CD14-positive monocyte (primary cell): ENCODE data around the gene ANP32A. TPM values are rescaled to one million over a fixed set of nuclear protein-coding genes. Genes with fewer than 3 reads are reported as not detected.
"Not testable (repeated sequence)": the region's sequence is repeated elsewhere in the genome, so short reads cannot be mapped to it uniquely, and the experiment has no call there.

Experiments
- DNase-seq, 3 donors: peaks; one replicate each; pipeline ENCODE4 v3.0.0-alpha.2; 2011 to 2022
- H2AFZ ChIP-seq: 2 replicates; pipeline ENCODE4 v1.6.0; 2012; ENCODE audit warnings: mild to moderate bottlenecking, low read depth, low read length, inconsistent platforms; ENCODE audit not compliant: insufficient read depth, poor library complexity, severe bottlenecking
- H3K27ac ChIP-seq, 2 donors: 1 replicate in 1 of 2; 2 replicates in 1 of 2; pipeline ENCODE4 v1.5.1; 2012 to 2013; ENCODE audit warnings: low read length in 2 of 2, control low read depth in 1 of 2, inconsistent platforms in 1 of 2, low read depth in 1 of 2, mild to moderate bottlenecking in 1 of 2
- H3K27me3 ChIP-seq, 2 donors: one replicate each; pipeline versions ENCODE4 v1.6.0 to v1.6.1; 2011 to 2013; ENCODE audit warnings: low read length in 2 of 2; ENCODE audit not compliant: control insufficient read depth in 2 of 2, insufficient read depth in 2 of 2
- H3K36me3 ChIP-seq, 2 donors: replicated peaks in 1 of 2; 1 replicate in 1 of 2; 2 replicates in 1 of 2; pipeline versions ENCODE4 v1.5.1 to v1.6.1; 2012 to 2013; ENCODE audit warnings: low read length in 2 of 2, control low read depth in 1 of 2, inconsistent platforms in 1 of 2, mild to moderate bottlenecking in 1 of 2; ENCODE audit not compliant: insufficient read depth in 2 of 2, control insufficient read depth in 1 of 2
- H3K4me1 ChIP-seq, 2 donors: 1 replicate in 1 of 2; 2 replicates in 1 of 2; pipeline versions ENCODE4 v1.5.1 to v1.6.1; 2012 to 2013; ENCODE audit warnings: low read length in 2 of 2, control low read depth in 1 of 2, inconsistent platforms in 1 of 2, mild to moderate bottlenecking in 1 of 2, moderate library complexity in 1 of 2; ENCODE audit not compliant: insufficient read depth in 2 of 2, control insufficient read depth in 1 of 2
- H3K4me2 ChIP-seq: replicated peaks from 2 replicates; pipeline ENCODE3; 2012; ENCODE audit warnings: low read length, moderate library complexity, mild to moderate bottlenecking; ENCODE audit not compliant: poor library complexity, severe bottlenecking; ENCODE audit errors: extremely low read depth
- H3K4me3 ChIP-seq, 3 experiments: fragments of 200-600 bp in 1 of 3; sonication (generic) in 1 of 3; replicated peaks in 1 of 3; 1 replicate in 2 of 3; 2 replicates in 1 of 3; pipeline ENCODE4 v1.5.1; 2011 to 2013; ENCODE audit warnings: low read length in 3 of 3, mild to moderate bottlenecking in 3 of 3, control low read depth in 2 of 3, low read depth in 2 of 3, inconsistent platforms in 1 of 3, moderate library complexity in 1 of 3
- H3K79me2 ChIP-seq: 2 replicates; pipeline ENCODE4 v1.6.0; 2012; ENCODE audit warnings: mild to moderate bottlenecking, control low read depth, inconsistent platforms, low read length, moderate library complexity; ENCODE audit not compliant: insufficient read depth
- H3K9ac ChIP-seq: 2 replicates; pipeline ENCODE4 v1.6.0; 2017; ENCODE audit warnings: low read length, mild to moderate bottlenecking; ENCODE audit not compliant: insufficient read depth, poor library complexity, severe bottlenecking
- H3K9me3 ChIP-seq, 2 donors: replicated peaks in 1 of 2; 1 replicate in 1 of 2; 2 replicates in 1 of 2; pipeline versions ENCODE4 v1.5.1 to v1.6.1; 2012 to 2013; ENCODE audit warnings: low read length in 2 of 2, control low read depth in 1 of 2; ENCODE audit not compliant: control insufficient read depth in 1 of 2, insufficient read depth in 1 of 2
- H4K20me1 ChIP-seq: 2 replicates; pipeline ENCODE4 v1.6.0; 2012; ENCODE audit warnings: mild to moderate bottlenecking, low read length, control low read depth, moderate library complexity; ENCODE audit not compliant: insufficient read depth
- H3K27ac Mint-ChIP-seq, 7 donors: one replicate each; pipeline ENCODE4 v1.8.0; 2020; ENCODE audit warnings: mild to moderate bottlenecking in 7 of 7, mixed read lengths in 7 of 7, moderate library complexity in 6 of 7, inconsistent platforms in 2 of 7
- H3K27me3 Mint-ChIP-seq, 3 donors: one replicate each; pipeline ENCODE4 v1.8.0; 2021 to 2022; ENCODE audit warnings: low read depth in 3 of 3, mild to moderate bottlenecking in 3 of 3, mixed read lengths in 3 of 3, moderate library complexity in 3 of 3, inconsistent platforms in 1 of 3
- H3K36me3 Mint-ChIP-seq, 2 donors: one replicate each; pipeline ENCODE4 v1.8.0; 2020; ENCODE audit warnings: mixed read lengths in 2 of 2, inconsistent platforms in 1 of 2, mild to moderate bottlenecking in 1 of 2
- H3K4me1 Mint-ChIP-seq: one replicate; pipeline ENCODE4 v1.8.0; 2020; ENCODE audit warnings: mild to moderate bottlenecking, mixed read lengths
- H3K4me3 Mint-ChIP-seq, 2 donors: one replicate each; pipeline ENCODE4 v1.8.0; 2020; ENCODE audit warnings: mild to moderate bottlenecking in 2 of 2, mixed read lengths in 2 of 2, moderate library complexity in 1 of 2
- H3K9me3 Mint-ChIP-seq, 7 donors: one replicate each; pipeline ENCODE4 v1.8.0; 2020 to 2022; ENCODE audit warnings: mixed read lengths in 7 of 7, mild to moderate bottlenecking in 6 of 7, moderate library complexity in 6 of 7, inconsistent platforms in 2 of 7
- WGBS: methylation state at CpG from one replicate; pipeline ENCODE4 v1.1.5; 2013; ENCODE audit warnings: missing lambda C conversion rate; ENCODE audit not compliant: insufficient coverage; 5-methylcytosine and 5-hydroxymethylcytosine counted together
- intact Hi-C, 2 donors: fragments of 100-400 bp; cut with micrococcal nuclease; formaldehyde crosslinking; loops; one replicate each; pipeline versions ENCODE4 v1.15.0 to v1.15.1; 2023
- polyA plus RNA-seq, 3 donors: library from polyadenylated mRNA; depleted of rRNA in 1 of 3; unstranded in 2 of 3; stranded (reverse) in 1 of 3; fragments of 300-500 nt in 2 of 3; fragments of >200 nt in 1 of 3; fragmentation: Illumina TruSeq in 2 of 3; gene quantifications; 1 replicate in 2 of 3; 2 replicates in 1 of 3; pipeline ENCODE4 v1.2.3, GENCODE V29; 2012 to 2021
- TF ChIP-seq, protein P1 (sequence below): fragments of 200-600 bp; IDR thresholded peaks from one replicate; pipeline ENCODE4 v1.8.0; 2022; ENCODE audit warnings: antibody characterized with exemption, mild to moderate bottlenecking

ANP32A gene
- polyA plus RNA-seq, 3 donors: 75.4 to 98.8 (median 86.8) TPM

DNA sequence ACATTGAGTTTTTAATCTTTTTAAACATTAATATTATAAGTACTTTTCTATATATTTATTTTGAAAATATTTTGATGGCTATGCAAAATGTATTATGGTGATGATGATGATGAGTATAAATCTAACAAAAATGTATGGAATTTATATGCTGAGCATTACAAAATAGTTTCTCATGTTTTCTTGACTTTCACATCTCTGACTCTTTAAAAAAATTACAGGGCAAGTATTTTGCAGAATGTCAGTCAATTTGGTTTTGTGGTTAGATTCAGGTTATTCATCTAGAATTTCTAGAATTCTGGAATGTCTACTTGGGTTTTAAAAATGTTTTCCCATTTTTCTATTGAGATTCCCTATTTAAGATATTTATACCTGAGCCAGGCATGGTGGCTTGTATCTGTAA lies 41.7 kb upstream of the ANP32A start:
- Histone ChIP-seq H3K4me1 (no peaks in the 10 kb centered on the region), H3K27ac (no peak overlapping the region), H3K4me3 (no peak overlapping the region), H3K36me3 (no peaks in the 10 kb centered on the region), H3K27me3 (no peaks in the 10 kb centered on the region), H3K4me2 (no peak overlapping the region), H3K9me3 (peaks cover 6 to 7% of the 10 kb centered on the region in 2 donors), H3K79me2 (no peaks in the 10 kb centered on the region), H3K9ac (no peak overlapping the region), H4K20me1 (no peaks in the 10 kb centered on the region), H2AFZ (no peak overlapping the region)
- intact Hi-C loops: no loop called here
- peaks cover 9 to 26% (median 22%) of the 10 kb centered on the region in 7 donors for H3K9me3 Mint-ChIP-seq
- H3K4me1 Mint-ChIP-seq: no peaks in the 10 kb centered on the region
- no peak overlapping the region for H3K27ac Mint-ChIP-seq
- no peak overlapping the region for H3K4me3 Mint-ChIP-seq
- TF ChIP-seq, protein P1, sequence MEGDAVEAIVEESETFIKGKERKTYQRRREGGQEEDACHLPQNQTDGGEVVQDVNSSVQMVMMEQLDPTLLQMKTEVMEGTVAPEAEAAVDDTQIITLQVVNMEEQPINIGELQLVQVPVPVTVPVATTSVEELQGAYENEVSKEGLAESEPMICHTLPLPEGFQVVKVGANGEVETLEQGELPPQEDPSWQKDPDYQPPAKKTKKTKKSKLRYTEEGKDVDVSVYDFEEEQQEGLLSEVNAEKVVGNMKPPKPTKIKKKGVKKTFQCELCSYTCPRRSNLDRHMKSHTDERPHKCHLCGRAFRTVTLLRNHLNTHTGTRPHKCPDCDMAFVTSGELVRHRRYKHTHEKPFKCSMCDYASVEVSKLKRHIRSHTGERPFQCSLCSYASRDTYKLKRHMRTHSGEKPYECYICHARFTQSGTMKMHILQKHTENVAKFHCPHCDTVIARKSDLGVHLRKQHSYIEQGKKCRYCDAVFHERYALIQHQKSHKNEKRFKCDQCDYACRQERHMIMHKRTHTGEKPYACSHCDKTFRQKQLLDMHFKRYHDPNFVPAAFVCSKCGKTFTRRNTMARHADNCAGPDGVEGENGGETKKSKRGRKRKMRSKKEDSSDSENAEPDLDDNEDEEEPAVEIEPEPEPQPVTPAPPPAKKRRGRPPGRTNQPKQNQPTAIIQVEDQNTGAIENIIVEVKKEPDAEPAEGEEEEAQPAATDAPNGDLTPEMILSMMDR: no peak
- DNase-seq: no peak
- H3K27me3 Mint-ChIP-seq: peaks cover 0 to 10% (median 5%) of the 10 kb centered on the region in 3 donors
- no peaks in the 10 kb centered on the region for H3K36me3 Mint-ChIP-seq

DNA sequence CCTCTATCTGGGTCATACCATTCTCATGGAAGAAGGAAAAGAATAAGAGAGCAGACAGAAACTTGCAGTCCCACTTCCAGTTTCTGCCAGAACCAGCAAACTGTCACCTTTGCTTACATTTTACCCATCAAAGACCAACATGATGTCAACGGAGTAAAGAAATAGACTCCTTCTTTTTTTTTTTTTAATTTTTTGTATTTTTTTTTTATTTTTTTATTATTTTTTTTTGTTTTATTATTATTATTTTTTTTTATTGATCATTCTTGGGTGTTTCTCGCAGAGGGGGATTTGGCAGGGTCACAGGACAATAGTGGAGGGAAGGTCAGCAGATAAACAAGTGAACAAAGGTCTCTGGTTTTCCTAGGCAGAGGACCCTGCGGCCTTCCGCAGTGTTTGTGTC lies 38.0 kb upstream of the ANP32A start:
- no CpG with 5 or more reads among the region's 4 CpGs for whole genome bisulfite sequencing
- Mint-ChIP-seq H3K27me3 (peaks cover 0 to 11% (median 10%) of the 10 kb centered on the region in 3 donors), H3K9me3 (peaks cover 14 to 38% (median 33%) of the 10 kb centered on the region in 7 donors)
- H4K20me1 ChIP-seq, H3K4me2 ChIP-seq, H3K4me3 Mint-ChIP-seq, H3K36me3 ChIP-seq, H2AFZ ChIP-seq, H3K27me3 ChIP-seq, H3K4me1 Mint-ChIP-seq, H3K4me3 ChIP-seq, H3K79me2 ChIP-seq, H3K27ac Mint-ChIP-seq, intact Hi-C loops, H3K4me1 ChIP-seq, H3K27ac ChIP-seq, DNase-seq, H3K9ac ChIP-seq, H3K36me3 Mint-ChIP-seq: not testable (repeated sequence)
- H3K9me3 ChIP-seq: peaks cover 7 to 11% of the 10 kb centered on the region in 2 donors

GRCh38 chr15:68857443-68857842 lies 36.7 kb upstream of the ANP32A start:
- H3K36me3 ChIP-seq, H3K9ac ChIP-seq, H3K4me2 ChIP-seq, DNase-seq, H3K27me3 ChIP-seq, H3K4me3 ChIP-seq, H2AFZ ChIP-seq, H3K4me1 ChIP-seq, H3K27ac Mint-ChIP-seq, H3K79me2 ChIP-seq, H3K27ac ChIP-seq, H3K36me3 Mint-ChIP-seq, H3K4me1 Mint-ChIP-seq, H4K20me1 ChIP-seq, intact Hi-C loops, H3K4me3 Mint-ChIP-seq: not testable (repeated sequence)
- Mint-ChIP-seq H3K9me3 (peaks cover 14 to 33% (median 26%) of the 10 kb centered on the region in 7 donors), H3K27me3 (peaks cover 0 to 14% (median 7%) of the 10 kb centered on the region in 3 donors)
- no CpG with 5 or more reads among the region's 5 CpGs for WGBS
- H3K9me3 ChIP-seq: peaks cover 7 to 11% of the 10 kb centered on the region in 2 donors
